ENCODE measurements around the gene BNC1.
"Not testable (repeated sequence)": the region's sequence is repeated elsewhere in the genome, so short reads cannot be mapped to it uniquely, and the experiment has no call there.

BNC1 gene

GRCh38 chr15:83230242-83230641, 54.2 kb downstream of the BNC1 start:
- no peaks in the 10 kb centered on the region for H3K4me1 ChIP-seq
- H3K36me3 ChIP-seq, result no peaks in the 10 kb centered on the region
- no peak for DNase-seq
- no peak for TF ChIP-seq CTCF (IDR thresholded peaks at IDR 0.05; ENCODE audit: low read depth, low read length)
- no peaks in the 10 kb centered on the region for H3K27me3 ChIP-seq
- no peak overlapping the region for H3K4me3 ChIP-seq (ENCODE audit: low read depth, low read length)
- H3K9me3 ChIP-seq, result no peaks in the 10 kb centered on the region

GRCh38 chr15:83225449-83225848, 59.0 kb downstream of the BNC1 start:
- DNase-seq, result no peak
- Histone ChIP-seq H3K4me3 (ENCODE audit: low read depth, low read length) (peak overlapping the region; percentile 16; the same call in 1 of the 2 replicates), H3K27me3 (no peaks in the 10 kb centered on the region), H3K9me3 (no peaks in the 10 kb centered on the region), H3K4me1 (no peaks in the 10 kb centered on the region), H3K36me3 (no peaks in the 10 kb centered on the region)
- TF ChIP-seq CTCF (IDR thresholded peaks at IDR 0.05; ENCODE audit: low read depth, low read length), result no peak

- not testable (repeated sequence) for H3K4me3 ChIP-seq (ENCODE audit: low read depth, low read length); H3K27me3 ChIP-seq; H3K36me3 ChIP-seq; DNase-seq; H3K4me1 ChIP-seq; H3K9me3 ChIP-seq
These were observed 62.7 kb downstream of the BNC1 start for GRCh38 chr15:83221781-83222180.

- no peak for DNase-seq
- Histone ChIP-seq H3K27me3 (no peaks in the 10 kb centered on the region), H3K4me1 (no peaks in the 10 kb centered on the region), H3K36me3 (no peaks in the 10 kb centered on the region), H3K4me3 (ENCODE audit: low read depth, low read length) (no peak overlapping the region), H3K9me3 (no peaks in the 10 kb centered on the region)
- TF ChIP-seq CTCF (IDR thresholded peaks at IDR 0.05; ENCODE audit: low read depth, low read length), result no peak
These were observed 65.4 kb downstream of the BNC1 start for GRCh38 chr15:83219026-83219425.

GRCh38 chr15:83215306-83215705, 69.2 kb downstream of the BNC1 start:
- no peak overlapping the region for H3K4me3 ChIP-seq (ENCODE audit: low read depth, low read length)
- TF ChIP-seq CTCF (IDR thresholded peaks at IDR 0.05; ENCODE audit: low read depth, low read length), result no peak
- H3K36me3 ChIP-seq, result no peaks in the 10 kb centered on the region
- DNase-seq, result no peak
- no peaks in the 10 kb centered on the region for H3K9me3 ChIP-seq
- H3K4me1 ChIP-seq, result peaks cover 4% of the 10 kb centered on the region; the same call in 1 of the 2 replicates
- no peaks in the 10 kb centered on the region for H3K27me3 ChIP-seq

GRCh38 chr15:83210619-83211018, 73.8 kb downstream of the BNC1 start:
- no peaks in the 10 kb centered on the region for H3K27me3 ChIP-seq
- DNase-seq, result peak; percentile 80

More at GRCh38 chr15:83210619-83211018, 73.8 kb downstream of the BNC1 start:
- Histone ChIP-seq H3K9me3 (no peaks in the 10 kb centered on the region), H3K4me3 (ENCODE audit: low read depth, low read length) (no peak overlapping the region), H3K4me1 (peaks cover 7% of the 10 kb centered on the region; the same call in 1 of the 2 replicates), H3K36me3 (no peaks in the 10 kb centered on the region)
- TF ChIP-seq CTCF (IDR thresholded peaks at IDR 0.05; ENCODE audit: low read depth, low read length), result no peak
